GM21381 (cell line): Measurements from ENCODE around the gene GLTPD2.

ENCODE experiments used
- ATAC-seq: cut with Tn5 transposase; IDR thresholded peaks from one replicate; pipeline ENCODE4 v1.9.1; 2021; ENCODE audit warnings: mild to moderate bottlenecking, moderate library complexity; ENCODE audit not compliant: unreplicated experiment

The GLTPD2 gene

GRCh38 chr17:4769628-4770027, 19.1 kb upstream of the GLTPD2 start:
- no peak for ATAC-seq

GRCh38 chr17:4771519-4772234, 17.1 kb upstream of the GLTPD2 start, which contains the start of gene TM4SF5:
TM4SF5 (plus strand) TSS chr17:4771886; CDS start chr17:4771923, 37 bp downstream.
- no peak for ATAC-seq

- ATAC-seq: no peak
Measured at GRCh38 chr17:4772235-4772613, 16.5 kb upstream of the GLTPD2 start.

GRCh38 chr17:4777969-4778760, 10.6 kb upstream of the GLTPD2 start:
- ATAC-seq: no peak

GRCh38 chr17:4780325-4780955, 8.3 kb upstream of the GLTPD2 start:
- ATAC-seq: no peak

- no peak for ATAC-seq
Measured at GRCh38 chr17:4782652-4783051, 6.1 kb upstream of the GLTPD2 start.

GRCh38 chr17:4785311-4786105, 3.3 kb upstream of the GLTPD2 start:
- no peak for ATAC-seq

- ATAC-seq: no peak
Measured at GRCh38 chr17:4786106-4786511, 2.7 kb upstream of the GLTPD2 start, which contains the start of gene VMO1. VMO1 (minus strand) TSS chr17:4786364; CDS start chr17:4786352, 12 bp downstream.

- no peak for ATAC-seq
Measured at GRCh38 chr17:4786516-4786915, 2.2 kb upstream of the GLTPD2 start.

GRCh38 chr17:4788159-4788806, 481 bp upstream of the GLTPD2 start:
- no peak for ATAC-seq

- no peak for ATAC-seq
Measured at GRCh38 chr17:4789701-4789950, 862 bp downstream of the GLTPD2 start.

GRCh38 chr17:4789951-4790704, 1.4 kb downstream of the GLTPD2 start:
- peak; percentile 84 for ATAC-seq

- no peak for ATAC-seq
Measured at GRCh38 chr17:4790705-4791088, 1.9 kb downstream of the GLTPD2 start.

- no peak for ATAC-seq
Measured at GRCh38 chr17:4795168-4795567, 6.4 kb downstream of the GLTPD2 start.

- no peak for ATAC-seq
Measured at GRCh38 chr17:4796552-4796920, 7.8 kb downstream of the GLTPD2 start.

GRCh38 chr17:4800462-4801196, 11.9 kb downstream of the GLTPD2 start:
- no peak for ATAC-seq

- no peak for ATAC-seq
Measured at GRCh38 chr17:4802228-4802627, 13.5 kb downstream of the GLTPD2 start, which contains the start of gene C17orf114. C17orf114 (minus strand) TSS chr17:4802328.

- no peak for ATAC-seq
Measured at GRCh38 chr17:4806456-4806776, 17.7 kb downstream of the GLTPD2 start.
